GM18526 (cell line): ENCODE measurements around the gene AKIRIN2.

Experiments used
- POLR2A ChIP-seq: IDR thresholded peaks from 3 replicates; pipeline ENCODE4 v1.6.1; 2011; ENCODE audit not compliant: insufficient read length; ENCODE audit errors: extremely low read depth

Gene AKIRIN2

DNA sequence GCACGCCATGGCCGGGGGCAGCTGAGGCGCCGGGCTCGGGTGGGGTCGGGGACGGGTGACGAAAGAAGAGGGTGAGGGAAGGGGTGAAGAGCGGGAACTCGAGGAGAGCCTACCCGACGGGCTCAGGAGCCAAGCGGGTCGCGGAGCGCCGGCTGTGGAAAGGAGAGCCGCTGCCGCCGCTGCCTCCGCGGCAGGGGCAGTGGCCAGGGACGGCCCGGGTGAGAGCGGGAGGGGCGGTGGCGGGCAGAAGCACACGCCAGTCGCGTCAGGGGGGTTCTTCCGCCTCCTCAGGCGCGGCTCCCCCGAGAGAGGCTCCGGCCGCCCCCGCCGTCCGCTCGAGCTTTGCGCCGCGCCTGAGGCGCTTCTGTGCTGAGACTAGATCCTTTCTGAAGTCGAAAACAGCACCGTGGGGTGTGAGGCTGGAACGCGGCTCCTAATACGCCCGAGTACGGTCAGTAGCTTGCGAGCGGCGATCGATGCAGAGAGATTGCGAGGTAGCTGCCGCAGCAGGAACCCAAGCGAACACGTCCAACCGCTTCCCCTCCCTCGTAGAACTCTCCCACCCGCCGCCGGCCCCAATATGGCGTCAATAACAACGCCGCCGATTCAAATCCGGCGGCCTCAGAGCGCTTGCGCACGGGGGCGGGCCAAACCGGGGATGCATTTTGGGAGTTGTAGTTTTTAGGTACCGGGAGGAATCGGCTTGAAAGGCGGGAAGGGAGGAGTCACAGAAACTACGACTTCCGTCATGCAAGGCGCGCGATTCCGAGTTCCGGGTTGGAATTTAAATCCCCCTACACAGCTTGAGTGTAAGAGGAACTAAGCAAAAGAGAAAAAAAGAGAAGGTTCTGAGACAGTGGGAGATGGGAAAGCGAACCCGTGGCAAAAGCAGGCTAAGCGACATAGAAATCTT, at the start of gene AKIRIN2:
Gene AKIRIN2, minus strand, starts transcription at position 558 of the 913 bp plus-strand sequence. Its CDS starts 549 bp downstream, at position 9.
- TF ChIP-seq POLR2A: peak; percentile 94

DNA sequence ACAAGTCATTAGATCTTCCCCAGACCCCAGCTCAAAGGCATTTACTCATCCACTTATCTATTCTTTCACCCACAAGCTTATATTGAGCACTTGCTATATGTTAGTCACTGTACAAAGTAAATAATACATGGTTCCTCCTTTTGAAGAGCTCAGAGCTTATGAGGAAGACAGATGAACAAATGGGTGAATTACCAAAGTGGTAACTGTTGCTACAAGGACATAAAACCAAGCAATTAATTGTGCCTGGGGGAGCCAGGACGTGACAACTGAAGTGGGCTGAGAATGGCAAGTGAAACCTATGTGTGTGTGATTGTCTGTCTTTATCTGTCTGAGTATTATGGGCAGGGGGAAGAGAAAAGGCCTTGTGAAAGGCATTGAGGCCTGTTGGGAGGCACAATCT, 45.6 kb upstream of the AKIRIN2 start:
- no peak for TF ChIP-seq POLR2A

DNA sequence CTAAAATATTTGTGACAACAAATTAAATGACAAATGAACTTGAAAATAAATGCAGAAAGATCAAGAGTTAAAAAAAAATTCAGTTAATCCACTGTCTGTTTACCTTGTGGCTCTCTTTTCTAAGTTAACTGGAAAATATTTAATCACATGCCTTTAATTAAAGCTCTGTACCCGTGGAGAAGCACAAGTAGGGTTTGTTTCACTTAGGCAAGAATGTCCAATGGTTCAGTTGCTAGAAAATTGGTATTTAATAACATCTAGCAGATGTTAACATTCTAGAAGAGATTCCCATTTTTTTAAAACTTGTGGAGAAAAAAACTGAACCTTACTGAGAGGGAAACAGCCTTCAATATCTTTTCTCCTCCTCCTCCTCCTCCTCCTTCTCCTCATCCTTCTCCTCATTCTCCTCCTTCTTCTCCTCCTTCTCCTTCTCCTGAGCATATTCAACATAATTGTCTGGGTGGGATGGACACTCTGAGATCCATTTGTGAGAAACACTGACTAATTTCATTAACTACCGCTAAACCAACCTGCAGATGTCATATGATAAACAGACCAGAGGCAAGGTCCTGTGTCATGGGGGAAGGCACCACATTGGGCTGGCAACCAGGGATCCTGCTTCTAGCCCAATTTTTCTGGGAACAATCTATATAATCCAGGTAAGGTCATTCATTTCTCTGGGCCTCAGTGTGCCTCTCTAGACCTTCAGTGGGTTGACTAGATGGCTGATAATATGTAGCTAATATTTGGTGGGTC, 44.1 kb upstream of the AKIRIN2 start:
- no peak for TF ChIP-seq POLR2A

DNA sequence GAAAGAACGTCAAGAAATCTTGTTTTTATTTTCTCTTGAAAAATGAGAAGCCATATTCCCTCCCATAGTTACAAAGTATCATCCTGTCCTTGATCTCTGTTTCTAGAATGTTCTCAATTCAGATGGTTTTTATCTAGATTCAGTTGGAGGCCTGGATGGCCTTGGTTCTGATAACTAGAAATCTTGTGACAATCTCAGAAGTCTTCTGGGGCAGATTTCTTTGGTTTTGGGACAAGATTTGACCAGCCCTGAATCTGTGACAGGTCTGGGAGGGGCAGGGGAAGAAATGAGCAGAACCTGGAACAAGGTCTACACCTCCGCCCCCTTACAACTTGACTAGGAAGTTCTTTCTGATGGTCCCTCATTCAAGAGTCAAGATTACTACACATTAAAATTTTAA, 41.4 kb upstream of the AKIRIN2 start:
- TF ChIP-seq POLR2A: no peak

DNA sequence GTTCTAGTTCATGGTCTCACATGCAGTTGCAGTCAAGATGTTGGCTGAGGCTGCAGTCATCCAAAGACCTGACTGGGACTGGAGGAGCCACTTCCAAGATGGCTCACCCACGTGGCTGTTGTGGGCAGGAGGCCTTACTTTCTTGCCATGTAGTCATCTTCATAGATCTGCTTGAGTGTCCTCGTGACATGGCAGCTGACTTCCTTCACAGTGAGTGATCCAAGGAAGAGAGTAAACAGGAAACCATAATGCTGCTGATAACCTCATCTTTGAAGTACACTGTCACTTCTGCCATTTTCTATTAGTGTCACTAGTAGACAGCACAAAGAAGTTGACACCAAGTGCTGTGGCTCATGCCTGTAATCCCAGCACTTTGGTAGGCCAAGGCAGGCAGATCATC, 40.1 kb upstream of the AKIRIN2 start:
- TF ChIP-seq POLR2A: no peak

DNA sequence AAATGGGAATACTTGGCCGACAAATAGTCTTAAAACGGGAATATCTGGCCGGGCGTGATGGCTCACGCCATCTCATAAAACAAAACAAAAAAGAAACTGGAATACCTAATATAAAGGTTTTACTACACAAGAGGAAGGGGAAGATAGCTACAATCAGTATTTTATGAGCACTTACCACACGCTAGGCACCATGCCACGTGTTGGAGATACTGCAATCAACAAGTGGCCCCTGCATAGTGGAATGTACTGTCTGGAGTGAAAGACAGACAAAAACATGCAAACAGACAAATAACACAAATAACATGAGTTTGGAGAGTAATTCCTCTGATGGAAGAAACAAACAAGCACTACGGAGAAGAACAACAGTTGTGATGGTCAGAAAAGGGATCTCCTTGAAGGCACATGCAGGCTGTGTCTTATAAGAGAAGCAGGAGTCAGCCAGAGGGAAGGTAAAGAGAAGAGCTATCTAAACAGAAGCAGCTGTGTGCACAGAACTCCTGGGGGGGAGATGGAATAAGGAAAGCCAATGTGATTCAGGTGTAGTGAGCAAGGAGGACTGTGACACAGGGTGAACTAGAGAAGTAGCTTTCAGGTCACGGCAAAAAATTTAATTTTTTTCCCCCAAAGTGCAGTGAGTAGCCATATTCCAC, 39.1 kb upstream of the AKIRIN2 start:
- TF ChIP-seq POLR2A: no peak

DNA sequence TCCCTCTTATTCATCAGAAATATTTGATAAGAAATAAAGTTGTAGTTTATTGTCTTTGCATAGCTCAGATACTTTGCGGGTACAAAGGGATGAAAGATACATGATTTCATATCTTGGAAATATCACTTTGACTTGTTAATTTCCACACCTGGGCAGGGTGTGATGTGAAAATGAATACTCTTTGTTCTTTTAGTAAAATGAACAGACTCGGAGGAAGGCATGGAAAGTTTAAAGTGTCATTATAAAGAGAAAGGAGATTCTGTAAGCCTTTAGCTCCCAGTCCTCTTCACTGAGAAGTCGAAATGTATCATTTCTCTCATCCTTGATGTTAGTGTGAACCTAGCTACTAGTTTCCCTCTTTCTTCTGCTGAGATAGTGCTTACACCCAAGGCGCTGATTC, 36.7 kb upstream of the AKIRIN2 start:
- no peak for TF ChIP-seq POLR2A

DNA sequence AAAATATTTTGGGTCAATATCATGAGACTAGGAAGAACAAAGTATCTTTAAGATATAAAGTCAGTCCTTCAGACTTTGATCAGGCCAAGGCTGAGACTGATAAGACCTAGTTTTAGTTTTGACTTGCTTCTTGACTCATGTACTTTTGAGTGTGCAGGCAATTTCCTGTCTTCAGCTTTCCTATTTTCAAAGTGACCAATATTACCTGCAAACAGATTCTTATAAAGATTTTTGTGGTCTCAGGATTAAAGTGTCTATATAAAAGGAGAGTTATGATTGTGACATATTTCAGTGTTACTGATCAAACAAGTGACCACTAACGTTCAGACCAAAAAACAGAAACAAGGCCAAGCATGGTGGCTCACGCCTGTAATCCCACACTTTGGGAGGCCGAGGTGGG, 36.0 kb upstream of the AKIRIN2 start:
- TF ChIP-seq POLR2A: no peak

DNA sequence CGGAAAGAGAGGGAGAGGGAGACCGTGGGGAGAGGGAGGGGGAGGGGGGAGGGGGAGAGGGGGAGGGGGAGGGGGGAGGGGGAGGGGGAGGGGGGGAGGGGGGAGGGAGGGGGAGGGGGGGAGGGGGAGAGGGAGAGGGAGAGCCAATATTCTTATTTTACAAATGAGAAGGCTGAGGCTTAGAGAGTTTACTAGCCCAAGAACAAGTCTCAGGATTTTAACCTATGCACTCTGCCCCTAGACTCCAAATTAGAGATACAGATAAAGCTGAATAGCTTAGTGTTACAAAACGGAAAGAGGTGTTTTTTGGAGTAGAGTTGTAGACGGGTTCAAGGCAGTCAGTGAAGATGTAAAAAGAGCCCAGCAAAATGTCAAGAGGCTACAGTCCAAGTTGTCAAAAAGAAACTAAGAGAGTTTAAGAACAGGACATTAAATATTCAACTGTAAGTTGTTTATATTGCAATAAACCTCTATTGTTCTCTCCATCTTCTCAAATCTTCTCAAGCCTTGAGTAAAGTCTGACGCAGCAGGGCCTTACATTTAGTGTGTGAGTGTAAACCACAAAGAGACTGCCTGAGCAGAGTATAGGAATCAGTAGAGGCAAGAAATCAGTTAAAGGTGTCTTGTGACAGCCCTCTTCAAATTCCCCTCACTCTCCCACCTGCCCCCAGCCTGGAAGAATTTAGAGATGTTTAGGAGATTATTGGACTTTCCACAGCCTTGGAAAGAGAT, 34.9 kb upstream of the AKIRIN2 start:
- no peak for TF ChIP-seq POLR2A

DNA sequence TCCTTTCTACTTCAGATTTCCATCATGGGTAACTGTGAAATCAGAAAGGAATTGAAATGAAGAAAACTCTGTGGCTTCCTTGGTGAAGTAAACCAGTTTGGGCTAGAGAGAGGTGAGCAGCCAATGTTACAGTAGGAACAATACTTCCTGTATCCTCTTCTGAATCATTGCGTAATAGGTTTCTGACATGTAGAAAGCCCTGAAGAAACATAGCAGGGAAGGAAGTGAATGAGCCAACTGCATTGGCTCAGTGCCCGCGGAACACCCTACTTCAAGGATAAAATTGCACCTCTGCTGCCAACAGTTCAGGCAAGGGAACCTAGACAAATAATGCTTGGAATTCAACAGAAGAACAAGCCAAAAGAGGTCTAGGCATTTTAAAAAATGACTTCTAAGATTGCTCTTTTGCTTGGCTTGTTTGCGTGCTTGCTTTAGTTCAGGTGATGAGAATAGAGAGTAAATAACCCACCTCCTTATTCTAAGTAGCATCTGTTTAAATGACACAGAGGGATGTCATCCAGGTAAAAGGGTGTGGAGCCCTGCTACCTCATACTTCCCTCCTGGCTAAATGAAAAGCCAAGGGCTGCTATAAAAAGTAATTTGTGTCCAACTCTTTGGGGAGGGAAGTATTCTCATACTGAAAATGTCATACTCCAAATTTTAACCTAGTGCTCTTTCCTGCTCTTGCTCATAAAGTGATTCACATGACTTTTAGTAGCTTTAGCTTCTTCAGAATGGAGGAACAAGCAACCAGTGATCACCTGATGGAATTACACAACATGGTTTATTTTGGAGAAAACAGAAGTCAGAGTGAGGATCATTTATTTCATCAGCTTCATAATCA, 30.0 kb upstream of the AKIRIN2 start:
- no peak for TF ChIP-seq POLR2A

DNA sequence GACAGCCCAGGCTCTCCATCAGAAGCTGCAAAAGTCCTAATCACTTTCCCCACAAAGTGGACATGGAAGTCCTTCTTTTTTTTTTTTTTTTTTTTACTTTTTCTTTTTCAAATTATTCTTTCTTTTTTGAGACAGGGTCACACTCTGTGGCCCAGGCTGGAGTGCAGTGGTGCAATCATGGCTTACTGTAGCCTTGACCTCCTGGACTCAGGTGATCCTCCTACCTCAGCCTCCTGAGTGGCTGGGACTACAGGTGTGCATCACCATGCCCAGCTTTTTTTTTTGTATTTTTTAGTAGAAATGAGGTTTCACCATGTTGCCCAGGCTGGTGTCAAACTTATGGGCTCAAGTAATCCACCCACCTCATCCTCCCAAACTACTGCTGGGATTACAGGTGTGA, 29.0 kb upstream of the AKIRIN2 start:
- TF ChIP-seq POLR2A: no peak

DNA sequence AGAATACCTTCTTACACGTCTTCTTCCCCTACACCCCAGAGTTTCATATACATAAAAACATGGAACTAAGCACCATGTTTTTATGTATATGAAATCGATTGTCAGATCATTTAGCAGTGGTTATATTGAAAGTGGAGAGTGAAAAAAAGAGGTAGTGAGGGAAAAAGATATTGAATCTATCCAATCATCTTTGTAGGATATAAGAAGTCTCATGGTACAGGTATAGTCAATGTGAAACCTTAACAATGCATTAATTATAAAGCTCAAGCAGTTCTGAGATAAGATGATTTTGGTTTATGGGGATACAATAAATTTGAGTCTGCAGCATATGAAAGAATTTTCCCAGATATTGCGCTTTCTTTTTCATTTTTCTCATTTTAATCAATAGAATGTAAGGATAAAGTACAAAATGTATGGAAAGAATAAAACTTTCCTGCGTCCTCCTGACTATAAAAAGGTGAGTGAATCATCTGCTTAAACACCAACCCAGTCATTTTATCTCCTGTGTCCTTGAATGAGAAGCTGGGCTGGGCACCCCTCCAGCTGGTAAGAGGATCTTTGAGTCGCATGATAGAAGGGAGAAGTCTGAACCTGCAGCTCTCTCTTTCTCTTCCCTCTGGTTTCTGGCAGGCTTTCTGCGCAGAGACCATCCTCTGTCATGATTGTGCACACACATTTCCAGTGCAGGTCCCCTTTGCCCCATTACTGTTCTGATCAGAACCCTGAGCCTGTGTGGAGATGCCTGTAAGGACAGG, 28.1 kb upstream of the AKIRIN2 start:
- TF ChIP-seq POLR2A: no peak

DNA sequence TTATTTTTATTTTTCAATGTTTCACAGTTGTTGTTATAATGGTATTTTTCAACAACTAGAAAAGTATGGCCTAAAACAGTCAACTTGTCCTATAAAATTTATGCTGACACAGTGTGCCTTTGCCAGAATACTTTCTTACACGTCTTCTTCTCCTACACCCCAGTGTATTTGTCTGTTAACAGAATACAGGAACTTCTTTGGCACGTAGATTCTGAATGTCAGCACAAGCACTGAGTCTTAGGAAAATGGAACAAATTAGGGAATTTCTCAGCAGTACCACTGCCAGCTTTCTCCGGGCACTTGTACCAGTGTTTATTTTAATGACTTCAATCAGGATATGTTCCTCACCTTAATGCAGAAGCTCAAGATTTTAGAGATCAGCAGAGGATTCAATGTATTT, 26.7 kb upstream of the AKIRIN2 start:
- TF ChIP-seq POLR2A: no peak
